Embryonic facial prominence (tissue), 1 donor: ENCODE results near the gene CCSAP.

Experiments
- DNase-seq: peaks from one replicate; pipeline ENCODE4 v3.0.0-alpha.2; 2016; ENCODE audit errors: extremely low spot score

Gene CCSAP

DNA sequence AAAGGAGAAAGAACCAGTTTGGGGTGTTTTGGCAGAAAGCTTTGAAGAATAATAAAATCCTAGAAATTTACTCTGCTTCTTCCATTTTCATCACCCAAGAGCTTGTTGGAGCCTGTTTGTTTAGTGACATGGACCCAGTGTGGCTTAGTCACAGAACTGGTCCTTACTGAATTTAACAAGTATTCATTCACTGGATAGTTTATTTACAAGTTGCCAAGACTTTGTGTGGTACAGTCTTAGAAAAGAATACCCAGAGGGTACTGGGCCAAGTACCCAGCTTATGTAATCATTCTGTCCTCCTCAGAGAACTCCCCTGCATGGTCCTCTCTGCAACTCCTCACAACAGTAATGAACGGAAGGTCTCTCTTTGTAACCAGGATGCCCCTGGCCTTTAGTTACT, 55.6 kb downstream of the CCSAP start:
- DNase-seq, result no peak

- no peak for DNase-seq
These were observed 56.6 kb downstream of the CCSAP start for GRCh38 chr1:229286099-229286766.

DNA sequence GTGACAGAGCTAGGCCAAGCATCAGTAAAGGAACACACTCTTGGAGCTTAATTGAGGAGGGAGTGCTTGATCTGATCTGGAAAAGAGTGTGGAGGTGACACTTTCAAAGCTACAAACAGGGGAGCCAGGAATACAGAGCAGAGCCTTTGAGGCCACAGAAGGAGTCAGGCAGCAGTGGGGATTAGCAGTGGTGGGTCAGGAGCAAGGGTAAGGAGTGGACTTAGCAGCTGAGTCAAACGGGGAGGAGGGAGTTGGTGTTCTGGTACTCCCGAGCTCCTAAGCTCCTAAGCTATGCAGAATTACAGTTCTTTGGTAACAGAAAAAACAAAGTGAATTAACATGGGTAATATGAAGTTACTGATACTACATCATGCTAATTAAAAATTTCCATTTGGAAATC, 57.4 kb downstream of the CCSAP start:
- no peak for DNase-seq

DNA sequence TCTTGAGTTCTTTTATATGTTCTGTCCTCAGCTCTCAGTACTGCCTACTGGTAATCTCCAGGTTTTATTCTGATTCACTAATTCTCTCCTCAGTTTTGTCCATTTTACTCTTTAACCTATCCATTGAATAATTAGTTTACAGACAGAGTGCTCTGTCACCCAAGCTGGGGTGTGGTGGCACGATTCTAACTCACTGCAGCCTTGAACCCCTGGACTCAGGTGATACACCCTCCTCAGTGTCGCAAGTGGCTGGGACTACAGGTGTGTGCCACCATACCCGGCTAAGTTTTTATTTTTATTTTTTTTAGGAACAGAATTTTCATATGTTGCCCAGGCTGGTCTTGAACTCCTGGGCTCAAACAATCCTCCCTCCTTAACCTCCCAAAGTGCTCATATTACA, 58.0 kb downstream of the CCSAP start:
- DNase-seq, result no peak

- DNase-seq, result no peak
These were observed 59.6 kb downstream of the CCSAP start for GRCh38 chr1:229283183-229283611.

DNA sequence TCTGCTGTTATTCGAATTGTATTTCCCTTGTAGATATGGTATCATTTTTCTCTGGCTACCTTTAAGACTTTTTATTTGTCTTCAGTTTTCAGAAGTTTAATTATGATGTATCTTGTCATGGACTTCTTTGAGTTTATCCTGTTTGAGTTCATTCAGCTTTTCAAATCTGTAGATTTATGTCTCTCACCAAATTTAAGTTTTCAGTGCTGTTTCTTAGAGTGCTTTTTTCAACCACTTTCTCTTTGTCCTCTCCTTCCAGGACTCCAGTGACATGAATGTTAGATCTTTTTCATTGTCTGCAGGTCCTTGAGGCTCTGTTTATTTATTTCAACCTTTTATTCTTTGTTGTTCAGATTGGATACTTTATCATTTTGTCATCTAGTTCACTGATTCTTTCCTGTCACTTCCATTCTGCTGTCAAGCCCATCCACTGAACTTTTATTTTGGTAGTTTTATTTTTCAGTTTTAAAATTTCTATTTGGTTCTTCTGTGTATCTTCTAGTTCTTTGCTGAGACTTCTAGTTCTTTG, 60.5 kb downstream of the CCSAP start:
- DNase-seq, result no peak

DNA sequence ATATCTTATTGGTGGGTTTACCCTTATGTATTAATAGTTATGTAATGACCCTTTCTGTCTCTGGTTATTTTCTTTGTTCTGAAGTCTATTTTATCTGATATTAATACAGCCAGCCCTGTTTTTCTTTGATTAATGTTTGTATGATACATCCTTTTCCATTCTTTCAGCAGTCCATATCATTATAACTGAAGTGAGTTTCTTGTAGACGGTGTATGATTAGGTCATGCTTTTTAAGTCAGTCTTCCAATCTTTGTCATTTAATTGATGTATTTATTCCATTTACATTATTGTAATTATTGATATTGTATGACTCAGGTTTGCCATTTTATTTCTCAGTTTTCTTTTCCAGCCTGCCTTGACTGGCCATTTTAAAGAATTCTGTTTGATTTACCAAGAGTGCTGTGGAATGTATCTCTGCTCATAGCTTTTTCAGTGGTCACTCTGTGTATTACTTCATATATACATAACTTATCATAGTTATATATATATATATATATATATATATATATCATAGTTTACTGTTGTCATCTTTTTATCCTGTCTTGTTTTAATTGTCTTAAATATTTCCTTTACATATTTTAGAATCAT, 61.4 kb downstream of the CCSAP start:
- no peak for DNase-seq

DNA sequence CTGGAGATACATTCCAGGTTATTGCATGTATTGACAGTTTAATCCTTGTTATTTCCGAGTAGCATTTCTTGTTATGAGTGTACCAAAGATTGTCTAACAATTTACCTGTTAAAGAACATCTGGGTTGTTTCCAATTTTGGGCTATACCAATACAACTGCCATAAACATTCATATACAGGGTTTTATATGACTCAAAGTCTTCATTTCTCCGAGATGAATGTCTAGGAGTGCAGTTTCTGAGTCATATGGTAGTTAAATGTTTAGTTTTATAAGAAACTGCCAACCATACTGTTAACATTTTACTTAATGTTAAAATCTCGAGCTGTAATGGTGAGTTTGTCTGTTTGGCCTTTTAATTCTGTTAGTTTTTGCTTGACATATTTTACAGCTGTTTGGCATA, 61.9 kb downstream of the CCSAP start:
- DNase-seq, result no peak

GRCh38 chr1:229280037-229280828, 62.6 kb downstream of the CCSAP start:
- DNase-seq, result no peak

DNA sequence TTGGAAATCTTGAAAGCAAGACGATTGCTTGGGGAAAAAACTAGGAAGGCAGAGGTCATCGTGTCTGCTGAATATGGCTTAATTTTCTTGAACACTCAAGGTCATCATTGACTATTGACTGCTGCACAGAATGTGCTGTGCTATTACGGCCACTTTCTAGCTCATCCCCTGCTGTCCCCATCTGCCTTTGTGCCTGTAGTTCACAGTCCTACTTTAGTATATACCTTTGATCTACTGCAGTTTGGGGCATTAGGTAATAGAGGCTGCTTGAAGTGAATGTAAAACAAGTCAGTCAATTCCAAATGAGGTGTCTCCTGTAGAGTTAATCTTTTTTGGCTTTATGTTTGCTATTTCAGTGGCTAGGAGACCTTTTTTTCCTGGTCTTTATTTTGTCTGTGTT, 63.6 kb downstream of the CCSAP start:
- DNase-seq, result no peak

- DNase-seq, result no peak
These were observed 64.6 kb downstream of the CCSAP start for GRCh38 chr1:229278120-229278741.

GRCh38 chr1:229275005-229275404, 67.8 kb downstream of the CCSAP start:
- no peak for DNase-seq

DNA sequence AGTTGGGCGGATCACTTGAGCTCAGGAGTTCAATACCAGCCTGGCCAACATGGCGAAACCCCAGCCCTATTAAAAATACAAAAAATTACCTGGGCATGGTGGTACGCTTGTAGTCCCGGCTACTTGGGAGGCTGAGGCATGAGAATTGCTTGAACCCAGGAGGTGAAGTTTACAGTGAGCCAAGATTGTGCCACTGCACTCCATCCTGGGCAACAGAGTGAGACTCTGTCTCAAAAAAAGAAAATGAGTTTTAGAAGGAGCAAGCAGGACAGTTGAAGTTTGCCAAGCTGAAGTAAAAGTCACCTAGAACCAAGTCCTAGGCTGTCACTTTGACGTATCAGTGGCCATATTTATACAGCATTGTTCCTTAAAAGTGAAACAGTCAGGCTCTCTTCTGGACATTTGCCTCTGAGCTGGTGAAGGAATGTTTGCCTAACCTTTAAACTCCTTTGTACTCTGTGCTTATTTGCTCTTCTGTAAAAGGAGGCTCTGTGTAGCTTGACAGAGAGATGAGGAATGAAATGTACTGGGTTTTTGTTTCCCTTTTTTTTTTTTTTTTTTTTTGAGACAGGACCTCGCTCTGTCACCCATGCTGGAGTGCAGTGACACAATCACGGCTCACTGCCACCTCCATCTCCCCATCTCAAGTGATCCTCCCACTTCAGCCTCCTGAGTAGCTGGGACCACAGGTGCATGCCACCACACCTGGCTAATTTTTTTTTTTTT, 69.2 kb downstream of the CCSAP start:
- DNase-seq, result no peak

DNA sequence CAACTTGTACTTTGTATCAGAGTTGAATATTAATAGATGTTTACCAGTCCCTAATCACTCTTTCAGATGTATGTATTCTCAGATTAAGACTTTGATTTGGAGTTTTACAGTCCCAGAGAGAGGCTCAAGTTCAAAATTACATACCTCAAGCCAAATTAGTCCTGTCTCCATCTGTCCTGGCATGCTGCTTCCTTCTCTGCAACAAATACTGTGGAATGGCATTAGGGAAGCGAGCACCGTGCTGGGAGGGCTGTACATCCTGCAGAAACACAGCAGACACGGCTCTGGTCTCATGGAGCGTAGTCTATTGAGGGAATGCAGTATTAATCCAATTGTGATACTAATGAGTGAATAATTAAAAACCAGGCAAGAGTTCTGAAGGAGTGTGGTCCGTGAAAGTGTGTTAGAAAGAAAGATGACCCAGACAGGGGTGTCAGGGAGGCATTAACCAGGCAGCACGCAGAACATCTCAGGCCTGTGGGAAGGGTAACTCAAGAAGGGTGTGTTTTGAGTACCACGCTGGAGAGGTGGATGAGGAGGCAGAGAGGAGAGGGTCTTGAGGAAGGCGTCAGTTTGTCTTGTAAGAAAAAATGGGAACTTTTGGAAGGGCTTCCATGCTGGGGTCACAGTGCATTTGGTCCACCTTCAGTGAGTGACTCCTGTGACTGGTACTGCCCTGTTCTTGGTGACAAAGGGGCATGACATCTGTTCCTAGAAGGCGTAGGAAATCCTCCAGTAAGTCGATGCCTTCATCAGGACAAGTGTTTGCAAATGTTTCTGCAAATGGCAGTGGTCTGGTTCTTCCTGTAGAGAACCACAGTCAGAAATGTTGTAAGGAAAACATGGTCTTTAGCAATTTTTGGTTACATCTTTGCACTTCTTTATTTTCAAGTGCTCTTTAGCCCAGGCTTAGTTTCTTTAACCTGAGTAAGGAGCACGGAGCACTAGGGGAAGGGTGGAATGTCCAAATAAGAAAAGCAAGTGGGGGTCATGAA, 70.4 kb downstream of the CCSAP start:
- DNase-seq, result no peak

DNA sequence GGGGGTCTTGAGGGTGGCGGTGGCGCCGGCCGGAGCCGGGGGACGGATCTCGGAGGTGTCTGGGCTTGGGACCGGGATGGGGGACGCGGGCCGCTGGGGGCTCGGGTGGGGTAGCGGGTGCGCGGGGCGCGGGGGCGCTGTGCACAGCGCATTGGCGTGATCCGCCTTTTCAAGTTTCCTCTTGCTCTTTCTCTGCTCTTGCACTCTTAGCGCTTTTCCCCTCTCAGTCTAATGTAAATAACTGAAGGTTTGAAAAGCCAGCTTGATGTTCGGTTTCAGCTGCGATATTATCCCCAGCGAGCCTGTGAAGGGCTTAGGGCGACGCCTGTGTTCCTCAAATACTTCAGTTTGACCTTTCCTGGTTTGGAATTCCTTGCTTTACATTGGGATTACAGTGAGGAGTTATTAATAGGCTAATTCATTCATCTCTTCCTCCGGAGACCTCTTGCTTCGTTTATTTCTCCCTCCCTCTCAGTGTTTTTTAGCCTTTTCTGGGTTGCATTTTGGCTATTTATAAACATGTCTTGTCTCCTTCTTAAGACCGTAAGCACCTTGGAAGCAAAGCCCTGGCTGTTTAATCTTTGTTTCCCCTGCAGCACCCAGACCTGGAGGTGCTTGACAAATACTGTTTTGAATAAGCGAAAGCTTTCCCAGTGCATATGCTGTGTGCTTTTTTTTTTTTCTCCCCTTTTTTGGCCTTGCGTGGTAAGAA, 71.2 kb downstream of the CCSAP start:
- DNase-seq, result no peak
